Skin of body (tissue), 2 donors: Measurements from ENCODE around the gene NACC2. TPM values are rescaled to one million over a fixed set of nuclear protein-coding genes. Genes with fewer than 3 reads are reported as not detected.
A peak's percentile ranks its signal among the peaks of the same experiment; 100 is the strongest.
"Not testable (repeated sequence)": the region's sequence is repeated elsewhere in the genome, so short reads cannot be mapped to it uniquely, and the experiment has no call there.

Source experiments
- DNase-seq: peaks from one replicate; lab custom pipeline; 2025; lab: John Stamatoyannopoulos, UW
- total RNA-seq: library from RNA; depleted of rRNA; stranded (reverse); fragments of >200 nt; gene quantifications from one replicate; pipeline ENCODE4 v1.2.3, GENCODE V29; 2014

The NACC2 gene
- total RNA-seq, 1 donor from 2014 or later: 2.9 TPM

DNA sequence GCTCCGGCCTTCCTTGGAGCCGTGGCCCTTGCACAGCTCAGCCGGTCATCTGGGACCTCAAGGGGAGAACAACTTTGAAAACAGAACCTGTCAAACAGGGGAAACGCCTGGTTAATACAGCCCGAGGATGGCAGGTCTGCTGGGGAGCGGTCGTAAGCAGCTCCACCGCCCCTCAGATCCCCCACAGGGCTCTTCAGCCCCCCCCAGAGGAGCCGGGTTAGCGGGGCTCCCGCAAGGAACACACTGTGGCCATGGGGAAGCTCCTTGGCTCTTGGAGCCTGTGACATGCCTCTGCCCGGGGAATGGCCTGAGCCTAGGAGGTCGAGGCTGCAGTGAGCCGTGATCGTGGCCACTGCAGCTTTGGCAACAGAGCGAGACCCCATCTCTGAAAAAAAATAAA, 16.8 kb upstream of the NACC2 start:
- DNase-seq: no peak

DNA sequence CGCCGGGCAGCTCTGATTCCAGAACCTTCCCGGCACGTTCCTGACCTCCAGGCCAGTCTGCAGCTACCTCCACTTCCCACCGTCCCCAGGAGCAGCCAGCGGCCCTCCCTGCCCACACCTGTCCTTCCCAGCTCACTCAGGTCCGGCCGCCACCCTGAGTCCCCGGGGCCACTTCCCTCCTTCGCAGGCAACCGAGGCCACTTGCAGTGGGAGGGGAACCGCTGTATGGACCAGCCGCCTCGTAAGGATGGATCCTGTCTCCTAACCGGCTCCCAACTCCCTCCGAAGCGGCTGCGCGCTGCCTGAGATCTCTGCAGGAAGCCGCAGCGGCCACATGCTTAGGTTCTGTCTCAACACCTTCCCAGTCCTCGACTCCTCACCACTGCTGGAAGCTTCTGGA, 16.1 kb upstream of the NACC2 start:
- DNase-seq: no peak

DNA sequence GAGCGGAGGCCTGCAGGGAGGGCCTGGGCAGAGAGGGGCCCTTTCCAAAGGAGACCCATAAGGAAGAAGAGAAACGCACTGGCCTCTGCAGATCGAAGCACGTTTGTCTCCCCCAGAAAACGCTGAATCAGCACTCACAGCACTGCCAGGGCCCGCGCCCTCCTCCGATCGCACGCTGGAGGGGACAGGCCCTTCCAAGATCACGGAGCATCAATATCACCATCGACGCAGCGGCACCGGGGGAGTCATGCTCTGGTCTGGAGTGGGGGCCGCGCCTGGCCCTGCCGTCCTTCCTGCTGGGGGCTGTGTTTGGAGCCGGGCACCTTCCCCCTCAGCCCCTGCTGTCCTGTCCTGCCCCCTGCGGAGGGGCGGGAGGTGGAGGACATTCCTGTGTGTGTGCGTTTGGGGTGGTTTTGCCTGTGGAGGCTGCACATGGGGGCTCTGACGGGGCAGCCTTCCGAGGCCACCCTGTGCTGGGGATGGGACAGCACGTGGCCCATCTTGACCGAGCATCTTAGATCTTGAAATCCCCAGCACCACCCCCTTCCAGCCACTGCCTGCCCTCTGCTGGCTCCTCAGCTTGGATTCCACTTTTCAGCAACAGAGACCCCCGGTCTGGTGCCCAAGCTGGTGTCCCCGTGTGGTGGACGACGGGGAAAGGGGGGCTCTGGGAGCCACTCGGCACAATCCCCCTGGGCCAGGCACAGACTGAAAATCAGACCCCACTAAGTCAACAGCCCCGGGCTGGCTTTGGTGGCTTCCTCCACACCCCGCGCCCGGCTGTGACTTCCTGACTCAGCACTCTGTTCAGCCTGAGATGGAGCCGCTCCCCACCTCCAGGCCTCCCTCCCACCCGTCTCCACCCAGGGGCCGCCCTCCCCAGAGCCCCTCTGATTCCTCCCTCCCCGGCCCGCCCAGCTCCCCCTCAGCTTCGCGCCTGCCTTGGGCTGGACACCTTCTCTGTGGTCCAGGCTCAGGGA, 15.3 kb upstream of the NACC2 start:
- DNase-seq: no peak

DNA sequence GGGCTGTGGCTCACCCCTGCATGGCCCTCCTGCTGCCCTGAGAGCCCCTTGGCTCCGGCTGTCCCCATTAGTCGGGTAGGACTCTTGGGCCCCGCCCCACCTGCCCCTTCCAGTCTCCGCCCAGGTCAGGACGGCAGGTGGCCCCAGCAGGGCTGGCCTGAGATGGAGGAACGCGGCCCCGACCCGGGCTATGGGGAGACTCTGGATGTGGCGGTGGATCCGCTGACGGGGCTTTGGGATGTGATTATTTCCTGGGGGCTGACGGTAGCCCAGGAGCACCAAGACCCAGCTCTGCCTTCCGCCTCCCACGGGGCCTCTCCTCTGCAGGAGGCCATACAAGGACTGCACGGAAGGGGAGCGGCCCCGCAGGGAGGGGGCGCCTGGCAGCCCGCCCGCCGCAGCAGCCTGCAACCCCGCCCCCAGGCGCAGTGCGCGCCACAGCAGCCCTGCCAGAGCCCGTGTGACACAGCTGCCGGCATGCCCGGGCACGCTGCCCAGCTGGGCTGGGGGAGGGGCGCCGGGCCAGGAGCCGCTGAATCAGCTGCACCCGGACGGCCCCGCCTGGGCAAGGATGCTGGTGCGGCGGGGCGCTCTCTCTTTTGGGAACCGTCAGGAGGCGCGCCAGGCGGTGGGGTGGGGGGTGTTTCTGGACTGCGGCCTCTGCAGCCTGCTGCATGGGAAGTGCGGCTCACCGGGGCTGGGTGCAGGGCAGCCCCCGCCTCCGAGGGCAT, 14.4 kb upstream of the NACC2 start:
- peak; percentile 75 for DNase-seq

- DNase-seq: no peak
Measured at GRCh38 chr9:136108648-136109266, 13.7 kb upstream of the NACC2 start.

DNA sequence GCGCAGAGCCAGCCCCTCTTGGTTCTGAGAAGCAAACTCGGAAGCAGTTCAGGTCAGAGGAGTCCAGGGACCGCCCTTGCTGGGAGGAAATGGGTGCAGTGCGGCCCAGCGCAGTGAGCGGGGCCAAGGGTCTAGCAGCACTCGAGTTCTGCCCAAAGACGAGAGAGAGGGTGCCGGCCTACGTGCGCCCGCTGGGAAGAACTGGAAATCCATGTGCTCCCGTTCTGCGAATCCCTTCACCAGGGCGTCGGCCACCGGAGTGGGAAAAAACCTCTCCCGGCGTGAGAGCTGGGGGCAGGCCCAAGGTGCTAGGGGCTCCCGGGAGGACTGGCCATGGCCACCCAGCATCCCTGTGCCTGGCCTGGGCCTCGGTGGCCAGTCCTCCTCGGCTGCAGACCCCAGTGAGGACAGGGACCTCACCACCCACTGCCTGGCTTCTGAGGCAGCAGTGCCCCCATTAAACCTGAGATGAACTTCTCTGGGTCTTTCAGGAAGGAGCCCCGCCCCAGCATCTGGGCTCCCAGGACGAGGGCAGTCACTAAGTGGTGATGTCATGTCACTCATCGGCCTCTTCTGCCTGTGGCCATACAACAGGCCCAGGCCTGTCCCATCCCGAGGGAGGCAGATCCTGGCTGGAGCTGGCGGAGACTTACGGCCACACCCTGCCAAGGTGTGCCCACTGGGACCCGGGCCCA, 13.0 kb upstream of the NACC2 start:
- DNase-seq: no peak

DNA sequence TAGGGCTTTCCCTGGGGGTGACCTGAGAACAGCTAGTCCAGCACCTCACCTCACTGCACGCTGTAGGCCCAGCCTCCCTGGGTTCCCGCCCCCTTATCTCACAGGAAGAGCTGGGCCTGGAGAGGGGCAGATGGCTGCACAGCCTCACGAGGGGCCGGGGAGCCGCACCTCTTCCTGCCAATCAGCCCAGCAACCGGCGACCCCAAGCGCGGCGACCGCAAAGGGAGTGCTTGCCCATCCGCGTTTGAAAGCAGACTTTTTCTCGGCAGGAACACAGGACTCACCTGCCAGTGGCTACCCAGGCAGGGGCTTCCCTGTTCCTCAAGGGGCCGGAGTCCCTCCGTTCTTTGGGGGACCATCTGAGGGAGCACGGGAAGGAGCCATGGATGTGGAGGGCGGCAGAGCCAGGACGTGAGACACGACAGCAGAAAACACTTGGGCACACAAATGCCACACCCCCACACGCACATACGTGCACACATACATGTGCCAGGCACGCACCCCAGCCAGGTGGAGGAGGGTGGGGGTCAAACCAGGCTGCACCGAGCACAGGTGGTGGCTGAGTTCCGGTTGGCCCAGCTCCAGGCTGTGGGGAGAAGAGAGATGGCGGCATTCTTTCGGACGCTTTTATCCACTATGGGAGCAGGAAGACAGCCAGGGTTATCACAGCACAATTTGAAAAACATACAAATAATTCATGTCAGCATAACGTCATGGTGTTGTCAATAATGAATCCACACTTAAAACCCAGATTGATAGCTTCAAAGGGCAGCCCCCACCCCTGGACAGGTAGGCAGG, 12.3 kb upstream of the NACC2 start:
- DNase-seq: no peak

DNA sequence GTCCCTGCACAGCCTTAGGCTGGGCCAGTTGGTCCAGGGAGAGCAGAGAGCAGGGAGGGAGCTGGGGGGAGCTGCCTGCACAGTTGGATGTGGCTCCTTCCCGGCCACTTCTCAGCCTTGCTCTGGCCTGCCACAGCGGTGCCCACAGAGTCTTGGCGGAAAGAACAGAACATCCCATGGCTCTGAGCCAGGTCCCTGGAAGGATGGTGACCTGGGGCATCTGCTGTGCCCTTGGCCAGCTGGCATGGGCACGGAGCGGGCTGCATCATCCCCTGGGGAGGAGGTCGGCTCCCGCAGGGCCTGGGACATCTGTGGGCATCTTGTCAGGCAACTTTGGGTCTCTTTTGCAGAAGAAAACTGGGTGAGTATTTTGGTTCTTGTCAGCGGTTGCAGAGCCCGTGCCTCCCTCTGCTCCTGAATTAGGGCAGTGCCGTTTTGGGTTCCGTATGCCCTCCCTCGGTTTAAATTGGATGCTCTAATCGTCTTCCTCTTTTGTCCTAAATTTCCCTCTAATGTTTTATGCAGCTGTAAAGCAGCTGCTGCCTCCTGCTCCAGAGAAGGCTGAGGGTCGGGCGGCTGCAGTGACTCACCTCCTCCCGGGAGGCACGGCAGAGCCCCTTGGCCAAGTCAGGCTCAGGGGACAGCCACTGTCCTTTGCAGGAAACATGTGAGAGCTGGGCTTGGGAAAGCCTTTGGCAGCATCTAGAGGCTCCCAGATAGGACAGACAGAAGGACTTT, 10.5 kb upstream of the NACC2 start:
- DNase-seq: peak; percentile 56

DNA sequence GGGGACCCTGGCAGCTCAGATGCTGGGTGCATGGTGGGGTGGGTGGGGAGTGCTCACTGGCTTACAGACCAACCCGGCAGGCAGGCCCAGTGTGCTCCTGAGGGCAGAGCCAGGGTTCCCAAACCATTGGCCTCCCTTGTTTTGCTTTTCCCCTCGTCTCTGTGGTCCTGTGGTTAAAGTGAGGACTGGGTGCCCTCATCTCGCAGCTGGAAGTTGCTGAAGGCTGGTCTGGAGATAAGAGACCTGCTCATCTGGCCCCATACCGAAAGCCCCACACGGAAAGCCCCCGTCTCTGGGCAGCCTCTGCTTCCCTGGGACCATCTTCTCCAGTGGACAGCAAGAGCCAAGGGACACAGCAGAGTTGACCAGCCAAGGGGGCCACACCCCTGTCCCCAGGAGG, 9.8 kb upstream of the NACC2 start:
- no peak for DNase-seq

- DNase-seq: no peak
Measured at GRCh38 chr9:136104488-136104800, 9.4 kb upstream of the NACC2 start.

- DNase-seq: no peak
Measured at GRCh38 chr9:136103651-136104487, 8.8 kb upstream of the NACC2 start.

DNA sequence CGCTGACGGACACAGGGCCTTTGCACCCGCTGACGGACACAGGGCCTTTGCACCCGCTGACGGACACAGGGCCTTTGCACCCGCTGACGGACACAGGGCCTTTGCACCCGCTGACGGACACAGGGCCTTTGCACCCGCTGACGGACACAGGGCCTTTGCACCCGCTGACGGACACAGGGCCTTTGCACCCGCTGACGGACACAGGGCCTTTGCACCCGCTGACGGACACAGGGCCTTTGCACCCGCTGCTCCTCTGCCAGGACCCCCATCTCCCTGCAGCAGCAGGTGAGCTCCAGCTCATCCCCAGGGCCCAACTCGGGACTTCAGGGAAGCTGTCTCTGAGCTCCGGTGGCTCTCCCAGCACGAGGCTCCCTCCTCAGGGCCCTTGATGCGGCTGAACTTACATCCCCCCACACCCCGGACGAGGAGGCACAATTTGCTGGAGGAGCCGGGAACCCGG, 6.6 kb upstream of the NACC2 start:
- DNase-seq: not testable (repeated sequence)

DNA sequence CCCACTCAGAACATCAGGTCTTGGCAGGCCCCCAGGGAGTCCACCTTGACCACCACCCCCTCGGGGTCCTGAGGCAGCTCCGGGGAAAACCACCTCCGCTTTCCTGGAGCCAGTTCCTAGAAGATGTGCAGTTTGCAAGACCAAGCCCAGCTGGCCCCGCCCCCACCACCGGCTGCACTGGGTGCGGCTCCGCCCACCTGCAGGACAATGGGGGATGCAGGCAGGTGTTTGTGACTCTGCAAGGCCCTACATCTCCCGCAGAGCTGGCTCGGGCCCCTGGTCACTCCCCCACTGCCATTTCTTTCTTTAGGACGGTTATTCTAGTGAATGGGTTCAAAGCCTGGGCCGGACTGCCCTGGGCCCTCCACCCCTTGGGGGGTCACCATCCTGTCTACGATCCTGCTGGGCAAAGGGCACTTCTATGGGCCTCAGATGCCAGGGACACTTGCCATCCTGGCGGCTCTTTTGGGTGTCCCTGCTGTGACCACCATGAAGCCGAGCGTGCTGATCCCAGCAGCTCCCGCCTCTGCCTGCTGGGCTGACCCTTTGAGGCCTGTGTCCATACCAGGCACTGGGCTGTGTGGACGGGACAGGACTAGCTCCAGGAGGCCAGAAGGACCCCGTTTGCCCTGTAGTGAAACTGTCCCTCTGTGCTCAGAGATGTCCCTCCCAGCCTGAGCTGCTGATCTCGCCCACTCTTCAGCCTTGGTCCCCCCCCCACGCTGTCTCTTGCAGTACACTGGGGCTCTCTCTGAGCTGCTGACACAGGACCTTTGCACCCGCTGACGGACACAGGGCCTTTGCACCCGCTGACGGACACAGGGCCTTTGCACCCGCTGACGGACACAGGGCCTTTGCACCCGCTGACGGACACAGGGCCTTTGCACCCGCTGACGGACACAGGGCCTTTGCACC, 5.9 kb upstream of the NACC2 start:
- no peak for DNase-seq

DNA sequence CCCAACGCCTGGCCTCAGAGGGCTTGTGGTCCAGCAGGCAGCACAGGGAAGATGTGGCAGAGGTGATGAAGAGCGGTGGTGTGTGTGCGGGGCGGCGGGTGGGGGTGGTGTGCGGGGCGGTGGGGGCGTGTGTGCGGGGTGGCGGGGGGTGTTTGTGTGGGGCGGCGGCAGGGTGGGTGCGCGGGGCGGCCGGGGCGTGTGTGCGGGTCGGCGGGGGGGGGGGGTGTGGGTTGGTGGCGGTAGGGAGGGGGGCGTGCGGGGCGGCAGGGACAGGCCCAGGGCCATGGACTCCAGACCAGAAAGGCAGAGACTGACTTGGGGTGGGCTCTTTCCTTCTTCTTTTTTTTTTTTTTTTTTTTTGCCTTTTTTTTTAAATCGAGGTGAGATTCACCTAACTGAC, 4.5 kb upstream of the NACC2 start:
- no peak for DNase-seq

DNA sequence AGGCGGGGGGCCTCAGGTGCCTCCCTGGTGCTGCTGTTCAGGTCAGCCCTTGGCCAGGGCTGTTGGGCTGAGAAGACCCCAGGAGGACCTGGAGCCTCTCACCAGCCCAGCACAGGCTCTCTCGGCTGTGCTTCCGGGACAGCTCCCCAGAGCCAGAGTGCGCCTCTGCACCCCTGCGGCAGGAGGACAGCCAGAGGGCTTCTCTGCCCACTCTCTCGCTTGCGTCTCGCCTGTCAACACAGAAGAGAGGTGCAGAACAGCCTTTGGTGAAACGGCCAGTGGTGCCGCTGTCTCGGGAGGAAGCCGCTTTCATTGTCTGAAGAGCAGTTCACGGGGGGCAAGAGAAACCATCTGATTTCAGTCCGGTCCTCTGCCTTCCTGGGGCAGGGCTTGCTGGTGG, 3.8 kb upstream of the NACC2 start:
- DNase-seq: no peak

- DNase-seq: no peak
Measured at GRCh38 chr9:136098210-136098609, 3.1 kb upstream of the NACC2 start.

- DNase-seq: no peak
Measured at GRCh38 chr9:136096505-136097001, 1.5 kb upstream of the NACC2 start.
